ENCODE measurements around the gene PLCB1. TPM values are rescaled to one million over a fixed set of nuclear protein-coding genes. Genes with fewer than 3 reads are reported as not detected.

PLCB1 gene
- total and polyA plus RNA-seq, 8 donors = 8.8 to 27.7 (median 19.2) TPM

DNA sequence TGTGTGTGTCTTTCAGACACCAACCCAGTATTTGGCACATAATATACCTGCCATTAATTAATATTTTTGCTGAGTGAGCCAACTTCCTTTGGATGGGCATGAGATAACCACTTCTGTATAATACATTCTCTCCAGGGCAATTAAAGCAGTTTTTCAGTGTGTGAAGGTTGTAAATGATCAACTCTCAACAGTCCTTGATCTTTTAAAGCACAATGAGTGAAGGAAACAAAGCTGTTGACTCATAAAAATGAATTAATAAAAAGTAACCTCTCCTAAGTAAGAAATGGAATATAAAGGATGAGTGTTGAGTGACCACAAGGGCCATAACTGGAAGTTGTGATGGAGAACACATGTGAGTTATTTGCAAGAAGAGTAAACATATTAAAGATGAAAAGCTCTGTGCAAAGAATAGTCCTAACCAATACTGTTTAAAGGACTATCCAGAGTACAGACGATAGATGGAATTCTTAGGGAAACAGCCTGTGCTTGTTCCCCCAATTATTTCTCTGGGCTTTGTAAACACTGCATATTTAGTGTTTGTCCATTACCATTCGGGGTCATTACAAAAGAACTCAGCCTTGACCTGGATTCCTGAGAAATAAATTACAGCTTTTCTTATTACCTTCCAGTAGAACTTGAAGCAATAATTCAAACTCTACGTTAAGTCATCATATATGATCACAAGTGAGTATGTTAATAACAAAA is 446.2 kb downstream of the PLCB1 start:
- Histone ChIP-seq H3K36me3 (no peaks in the 10 kb centered on the region), H3K4me3 (no peak overlapping the region), H3K4me1 (no peaks in the 10 kb centered on the region), H3K27ac (no peak overlapping the region), H3K27me3 (no peaks in the 10 kb centered on the region), H3K9me3 (no peaks in the 10 kb centered on the region)
- no peak for DNase-seq
- intact Hi-C loops (cut with DNase I) = no loop called here
- no peak for TF ChIP-seq CTCF (IDR thresholded peaks at IDR 0.05)
- no peak for ATAC-seq

GRCh38 chr20:8579035-8579434 is 447.0 kb downstream of the PLCB1 start:
- intact Hi-C loops (cut with DNase I) = no loop called here
- Histone ChIP-seq H3K9me3 (no peaks in the 10 kb centered on the region), H3K36me3 (no peaks in the 10 kb centered on the region), H3K27ac (no peak overlapping the region), H3K27me3 (no peaks in the 10 kb centered on the region), H3K4me3 (no peak overlapping the region), H3K4me1 (no peaks in the 10 kb centered on the region)
- no peak for TF ChIP-seq CTCF (IDR thresholded peaks at IDR 0.05)
- ATAC-seq (no peak), DNase-seq (no peak)

GRCh38 chr20:8581446-8582183 is 449.5 kb downstream of the PLCB1 start:
- no peaks in the 10 kb centered on the region for H3K9me3 ChIP-seq

GRCh38 chr20:8583012-8583565 is 451.0 kb downstream of the PLCB1 start:
- no peaks in the 10 kb centered on the region for H3K9me3 ChIP-seq

More at GRCh38 chr20:8581446-8582183, 449.5 kb downstream of the PLCB1 start:
- Histone ChIP-seq H3K27ac (no peak overlapping the region), H3K4me1 (no peaks in the 10 kb centered on the region), H3K27me3 (no peaks in the 10 kb centered on the region), H3K4me3 (no peak overlapping the region), H3K36me3 (no peaks in the 10 kb centered on the region)
- DNase-seq (no peak), ATAC-seq (no peak)
- TF ChIP-seq CTCF (IDR thresholded peaks at IDR 0.05) = no peak
- intact Hi-C loops (cut with DNase I) = no loop called here

More at GRCh38 chr20:8583012-8583565, 451.0 kb downstream of the PLCB1 start:
- no peaks in the 10 kb centered on the region for H3K36me3 ChIP-seq
- H3K27ac ChIP-seq = no peak overlapping the region
- no peak overlapping the region for H3K4me3 ChIP-seq
- TF ChIP-seq CTCF (IDR thresholded peaks at IDR 0.05) = no peak
- no peak for ATAC-seq
- DNase-seq = no peak
- no peaks in the 10 kb centered on the region for H3K4me1 ChIP-seq
- H3K27me3 ChIP-seq = no peaks in the 10 kb centered on the region
- intact Hi-C loops (cut with DNase I) = no loop called here
